ENCODE measurements around the gene PLCB1.

PLCB1 gene

GRCh38 chr20:8749101-8749500 is 617.0 kb downstream of the PLCB1 start:
- no peak for DNase-seq (ENCODE audit: low read depth)
- no peak for TF ChIP-seq CTCF (IDR thresholded peaks at IDR 0.05; ENCODE audit: low read length, missing control alignments)
- no peak overlapping the region for H3K4me3 ChIP-seq (replicated peaks; ENCODE audit: low read depth, low read length)

GRCh38 chr20:8749986-8750385 is 617.9 kb downstream of the PLCB1 start:
- peak; percentile 20 for DNase-seq (ENCODE audit: low read depth)

GRCh38 chr20:8755340-8756118 is 623.5 kb downstream of the PLCB1 start:
- H3K4me3 ChIP-seq (replicated peaks; ENCODE audit: low read depth, low read length) = no peak overlapping the region
- TF ChIP-seq CTCF (IDR thresholded peaks at IDR 0.05; ENCODE audit: low read length, missing control alignments) = no peak
- DNase-seq (ENCODE audit: low read depth) = no peak

More at GRCh38 chr20:8749986-8750385, 617.9 kb downstream of the PLCB1 start:
- TF ChIP-seq CTCF (IDR thresholded peaks at IDR 0.05; ENCODE audit: low read length, missing control alignments) = no peak
- H3K4me3 ChIP-seq (replicated peaks; ENCODE audit: low read depth, low read length) = no peak overlapping the region

- no peak overlapping the region for H3K4me3 ChIP-seq (replicated peaks; ENCODE audit: low read depth, low read length)
- DNase-seq (ENCODE audit: low read depth) = peak; percentile 74
- TF ChIP-seq CTCF (IDR thresholded peaks at IDR 0.05; ENCODE audit: low read length, missing control alignments) = no peak
These were observed 624.3 kb downstream of the PLCB1 start for GRCh38 chr20:8756410-8756809.

- H3K4me3 ChIP-seq (replicated peaks; ENCODE audit: low read depth, low read length) = no peak overlapping the region
- TF ChIP-seq CTCF (IDR thresholded peaks at IDR 0.05; ENCODE audit: low read length, missing control alignments) = no peak
- DNase-seq (ENCODE audit: low read depth) = peak; percentile 64
These were observed 625.1 kb downstream of the PLCB1 start for GRCh38 chr20:8757146-8757545.

GRCh38 chr20:8764344-8764962 is 632.4 kb downstream of the PLCB1 start:
- DNase-seq (ENCODE audit: low read depth) = peak; percentile 16
- TF ChIP-seq CTCF (IDR thresholded peaks at IDR 0.05; ENCODE audit: low read length, missing control alignments) = no peak
- no peak overlapping the region for H3K4me3 ChIP-seq (replicated peaks; ENCODE audit: low read depth, low read length)

All from fibroblast of pulmonary artery (primary cell).